ENCODE data around the gene CCL18. TPM values are rescaled to one million over a fixed set of nuclear protein-coding genes. Genes with fewer than 3 reads are reported as not detected.
"Not testable (repeated sequence)": the region's sequence is repeated elsewhere in the genome, so short reads cannot be mapped to it uniquely, and the experiment has no call there.

CCL18 gene
- total RNA-seq, 1 donor from 2014 or later: not detected

- Mint-ChIP-seq H3K9me3 (ENCODE audit: unreplicated experiment) (no peaks in the 10 kb centered on the region), H3K4me1 (ENCODE audit: low read depth, unreplicated experiment) (peaks cover 17% of the 10 kb centered on the region), H3K27ac (ENCODE audit: unreplicated experiment) (peak within 1 kb of the TSS; percentile 15), H3K4me3 (ENCODE audit: unreplicated experiment) (no peak within 1 kb of the TSS), H3K27me3 (ENCODE audit: low read depth, unreplicated experiment) (no peaks in the 10 kb centered on the region), H3K36me3 (ENCODE audit: low read depth, unreplicated experiment) (no peaks in the 10 kb centered on the region)
- no peaks in the 10 kb centered on the region for H3K27me3 ChIP-seq (ENCODE audit: insufficient read depth, low read length)
- FAIRE-seq (no peak), DNase-seq (ENCODE audit: low read depth) (no peak)
- no peak within 1 kb of the TSS for H3K27ac ChIP-seq (ENCODE audit: low read depth, low read length)
- no peaks in the 10 kb centered on the region for H3K36me3 ChIP-seq (ENCODE audit: insufficient read depth, low read length)
- H3K79me2 ChIP-seq (ENCODE audit: insufficient read depth, low read length): no peaks in the 10 kb centered on the region
- H3K4me2 ChIP-seq (ENCODE audit: low read length): no peak within 1 kb of the TSS
- no peak within 1 kb of the TSS for H3K4me3 ChIP-seq (ENCODE audit: insufficient read depth, low read depth, low read length)
- no peaks in the 10 kb centered on the region for H3K9me3 ChIP-seq (ENCODE audit: insufficient read depth, low read depth, low read length)
- H3K4me1 ChIP-seq (ENCODE audit: insufficient read depth, low read length): no peaks in the 10 kb centered on the region
- no peak within 1 kb of the TSS for H3K9ac ChIP-seq (ENCODE audit: low read length)
- no peaks in the 10 kb centered on the region for H4K20me1 ChIP-seq (ENCODE audit: insufficient read depth, low read length)
- TF ChIP-seq EZH2 (IDR thresholded peaks at IDR 0.05; ENCODE audit: insufficient read depth, low read length): no peak
- no peak for TF ChIP-seq CTCF (IDR thresholded peaks at IDR 0.05; ENCODE audit: insufficient read depth, low read depth, low read length)
- no peak within 1 kb of the TSS for H2AFZ ChIP-seq (ENCODE audit: low read depth, low read length)
Measured at GRCh38 chr17:36089888-36090836, 26.1 kb downstream of the CCL18 start, which contains the start of gene CCL3. Gene CCL3, minus strand, starts transcription at chr17:36090143. Its CDS starts 85 bp downstream, at chr17:36090058.

- Histone ChIP-seq H3K9me3 (ENCODE audit: insufficient read depth, low read depth, low read length) (no peaks in the 10 kb centered on the region), H3K36me3 (ENCODE audit: insufficient read depth, low read length) (no peaks in the 10 kb centered on the region), H3K4me2 (ENCODE audit: low read length) (no peak overlapping the region), H3K79me2 (ENCODE audit: insufficient read depth, low read length) (no peaks in the 10 kb centered on the region), H3K27me3 (ENCODE audit: insufficient read depth, low read length) (no peaks in the 10 kb centered on the region), H2AFZ (ENCODE audit: low read depth, low read length) (no peak overlapping the region), H3K27ac (ENCODE audit: low read depth, low read length) (no peak overlapping the region), H3K9ac (ENCODE audit: low read length) (no peak overlapping the region), H4K20me1 (ENCODE audit: insufficient read depth, low read length) (no peaks in the 10 kb centered on the region), H3K4me1 (ENCODE audit: insufficient read depth, low read length) (no peaks in the 10 kb centered on the region), H3K4me3 (ENCODE audit: insufficient read depth, low read depth, low read length) (no peak overlapping the region)
- no peak for DNase-seq (ENCODE audit: low read depth)
- Mint-ChIP-seq H3K36me3 (ENCODE audit: low read depth, unreplicated experiment) (no peaks in the 10 kb centered on the region), H3K27ac (ENCODE audit: unreplicated experiment) (no peak overlapping the region), H3K9me3 (ENCODE audit: unreplicated experiment) (no peaks in the 10 kb centered on the region), H3K27me3 (ENCODE audit: low read depth, unreplicated experiment) (no peaks in the 10 kb centered on the region), H3K4me1 (ENCODE audit: low read depth, unreplicated experiment) (peaks cover 19% of the 10 kb centered on the region), H3K4me3 (ENCODE audit: unreplicated experiment) (no peak overlapping the region)
- no peak for FAIRE-seq
- TF ChIP-seq EZH2 (IDR thresholded peaks at IDR 0.05; ENCODE audit: insufficient read depth, low read length) (no peak), CTCF (IDR thresholded peaks at IDR 0.05; ENCODE audit: insufficient read depth, low read depth, low read length) (no peak)
Measured at GRCh38 chr17:36092230-36092629, 28.2 kb downstream of the CCL18 start.

GRCh38 chr17:36092715-36093114, 28.6 kb downstream of the CCL18 start:
- H3K27ac ChIP-seq (ENCODE audit: low read depth, low read length); FAIRE-seq; H3K4me3 ChIP-seq (ENCODE audit: insufficient read depth, low read depth, low read length); DNase-seq (ENCODE audit: low read depth); H2AFZ ChIP-seq (ENCODE audit: low read depth, low read length); H3K27ac Mint-ChIP-seq (ENCODE audit: unreplicated experiment); H4K20me1 ChIP-seq (ENCODE audit: insufficient read depth, low read length); H3K4me3 Mint-ChIP-seq (ENCODE audit: unreplicated experiment); H3K27me3 ChIP-seq (ENCODE audit: insufficient read depth, low read length); H3K36me3 Mint-ChIP-seq (ENCODE audit: low read depth, unreplicated experiment); H3K9ac ChIP-seq (ENCODE audit: low read length); H3K9me3 Mint-ChIP-seq (ENCODE audit: unreplicated experiment); H3K4me2 ChIP-seq (ENCODE audit: low read length); H3K9me3 ChIP-seq (ENCODE audit: insufficient read depth, low read depth, low read length); H3K27me3 Mint-ChIP-seq (ENCODE audit: low read depth, unreplicated experiment); H3K36me3 ChIP-seq (ENCODE audit: insufficient read depth, low read length); H3K79me2 ChIP-seq (ENCODE audit: insufficient read depth, low read length); H3K4me1 ChIP-seq (ENCODE audit: insufficient read depth, low read length): not testable (repeated sequence)
- H3K4me1 Mint-ChIP-seq (ENCODE audit: low read depth, unreplicated experiment): peaks cover 19% of the 10 kb centered on the region
